ENCODE results near the gene DNAJC11.
A peak's percentile ranks its signal among the peaks of the same experiment; 100 is the strongest.
"Not testable (repeated sequence)": the region's sequence is repeated elsewhere in the genome, so short reads cannot be mapped to it uniquely, and the experiment has no call there.

DNAJC11 gene

DNA sequence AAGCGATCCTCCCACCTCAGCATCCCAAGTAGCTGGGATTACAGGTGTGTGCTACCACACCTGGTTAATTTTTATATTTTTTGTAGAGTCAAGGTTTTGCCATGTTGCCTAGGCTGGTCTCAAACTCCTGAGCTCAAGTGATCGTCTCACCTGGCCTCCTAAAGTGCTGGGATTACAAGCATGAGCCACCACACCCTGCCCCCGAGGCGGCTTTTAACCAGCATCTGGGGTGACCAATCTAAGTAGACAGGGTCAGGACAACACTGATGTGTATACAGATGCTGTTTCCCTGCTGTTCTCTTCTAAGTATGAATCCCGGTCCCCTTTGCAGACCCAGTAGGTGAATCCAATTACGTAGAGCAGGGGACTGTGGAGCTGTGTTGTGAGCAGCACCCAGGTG lies 53.1 kb downstream of the DNAJC11 start:
- Histone ChIP-seq H3K4me1 (ENCODE audit: control insufficient read depth, insufficient read depth, low read depth, low read length) (peaks cover 14% of the 10 kb centered on the region), H3K36me3 (ENCODE audit: control insufficient read depth in 1 of 2, insufficient read depth in 2 of 2, low read depth in 1 of 2, low read length in 2 of 2) (peaks cover 56 to 65% of the 10 kb centered on the region in 2 experiments), H2AFZ (ENCODE audit: low read depth, low read length) (no peak overlapping the region), H2AK5ac (ENCODE audit: low read length, severe bottlenecking) (no peak overlapping the region), H3K9ac (ENCODE audit: low read length) (no peak overlapping the region), H2BK120ac (ENCODE audit: low read depth, low read length) (no peak overlapping the region), H3K27ac (ENCODE audit: low read length, poor library complexity, severe bottlenecking) (no peak overlapping the region), H3K23ac (ENCODE audit: low read length in 2 of 2) (no peak overlapping the region), H3K27me3 (ENCODE audit: control insufficient read depth in 1 of 2, insufficient read depth in 1 of 2, low read length in 2 of 2) (no peaks in the 10 kb centered on the region), H2BK12ac (ENCODE audit: low read length in 2 of 2) (no peak overlapping the region), H4K8ac (ENCODE audit: low read length) (no peak overlapping the region), H3K79me1 (replicated peaks; ENCODE audit: low read length, poor library complexity, severe bottlenecking) (peaks cover 10% of the 10 kb centered on the region), H4K91ac (ENCODE audit: low read length) (no peak overlapping the region), H3K9me3 (ENCODE audit: control insufficient read depth, low read length) (no peaks in the 10 kb centered on the region), H3K18ac (ENCODE audit: low read depth in 1 of 2, low read length in 2 of 2) (no peak overlapping the region), H2BK15ac (ENCODE audit: low read depth, poor library complexity, severe bottlenecking) (no peak overlapping the region), H3K14ac (ENCODE audit: low read length in 2 of 2) (no peak overlapping the region), H3K4me2 (ENCODE audit: low read length, poor library complexity, severe bottlenecking) (no peak overlapping the region), H2BK5ac (ENCODE audit: low read depth, low read length, poor library complexity, severe bottlenecking) (no peak overlapping the region), H3K4me3 (ENCODE audit: insufficient read depth in 1 of 2, low read depth in 1 of 2, low read length in 2 of 2) (no peak overlapping the region), H3K4ac (ENCODE audit: low read depth in 1 of 2, low read length in 2 of 2) (no peak overlapping the region)
- WGBS, result 96% methylated on average over 5 of the region's 6 CpGs
- no peak for DNase-seq

DNA sequence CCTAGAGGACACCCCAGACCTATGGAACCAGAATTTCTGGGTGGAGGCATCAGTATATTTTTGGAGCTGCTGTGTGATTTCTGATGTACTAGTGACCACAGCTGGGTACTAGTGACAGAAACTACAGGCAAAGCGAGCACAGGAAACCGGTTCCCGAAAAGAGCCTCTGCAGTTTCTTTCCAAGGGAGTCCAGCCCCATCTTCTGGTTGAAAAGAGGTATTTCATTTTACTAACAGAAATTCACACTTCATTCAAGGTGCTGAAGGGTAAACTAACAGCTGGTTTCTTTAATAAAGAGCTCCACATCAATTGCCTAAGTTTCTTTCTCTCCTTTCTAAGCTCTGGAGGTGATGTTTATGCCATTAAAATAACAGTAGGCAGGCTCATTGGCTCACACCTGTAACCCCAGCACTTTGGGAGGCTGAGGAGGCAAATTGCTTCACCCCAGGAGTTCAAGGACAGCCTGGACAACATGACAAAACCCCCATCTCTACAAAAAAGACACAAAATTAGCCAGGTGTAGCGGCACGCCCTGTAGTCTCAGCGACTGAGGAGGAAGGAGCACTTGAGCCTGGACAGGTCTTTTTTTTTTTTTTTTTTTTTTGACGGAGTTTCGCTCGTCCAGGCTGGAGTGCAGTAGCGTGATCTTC lies 55.0 kb downstream of the DNAJC11 start:
- H2AK5ac ChIP-seq (ENCODE audit: low read length, severe bottlenecking), result no peak overlapping the region
- H3K18ac ChIP-seq (ENCODE audit: low read depth in 1 of 2, low read length in 2 of 2), result no peak overlapping the region
- H2AFZ ChIP-seq (ENCODE audit: low read depth, low read length), result no peak overlapping the region
- no peak overlapping the region for H3K14ac ChIP-seq (ENCODE audit: low read length in 2 of 2)
- no peak overlapping the region for H2BK120ac ChIP-seq (ENCODE audit: low read depth, low read length)
- peak; percentile 67 for DNase-seq
- H4K8ac ChIP-seq (ENCODE audit: low read length), result no peak overlapping the region
- H2BK5ac ChIP-seq (ENCODE audit: low read depth, low read length, poor library complexity, severe bottlenecking), result no peak overlapping the region
- no peak overlapping the region for H3K4me3 ChIP-seq (ENCODE audit: insufficient read depth in 1 of 2, low read depth in 1 of 2, low read length in 2 of 2)
- no peaks in the 10 kb centered on the region for H3K9me3 ChIP-seq (ENCODE audit: control insufficient read depth, low read length)
- H3K23ac ChIP-seq (ENCODE audit: low read length in 2 of 2), result no peak overlapping the region
- H3K27ac ChIP-seq (ENCODE audit: low read length, poor library complexity, severe bottlenecking), result no peak overlapping the region
- H3K4ac ChIP-seq (ENCODE audit: low read depth in 1 of 2, low read length in 2 of 2), result no peak overlapping the region
- no peaks in the 10 kb centered on the region for H3K27me3 ChIP-seq (ENCODE audit: control insufficient read depth in 1 of 2, insufficient read depth in 1 of 2, low read length in 2 of 2)
- no peak overlapping the region for H3K9ac ChIP-seq (ENCODE audit: low read length)
- peaks cover 55 to 70% of the 10 kb centered on the region in 2 experiments for H3K36me3 ChIP-seq (ENCODE audit: control insufficient read depth in 1 of 2, insufficient read depth in 2 of 2, low read depth in 1 of 2, low read length in 2 of 2)
- no peak overlapping the region for H4K91ac ChIP-seq (ENCODE audit: low read length)
- H3K4me2 ChIP-seq (ENCODE audit: low read length, poor library complexity, severe bottlenecking), result no peak overlapping the region
- H2BK12ac ChIP-seq (ENCODE audit: low read length in 2 of 2), result no peak overlapping the region
- H3K4me1 ChIP-seq (ENCODE audit: control insufficient read depth, insufficient read depth, low read depth, low read length), result peaks cover 5% of the 10 kb centered on the region
- H3K79me1 ChIP-seq (replicated peaks; ENCODE audit: low read length, poor library complexity, severe bottlenecking), result peaks cover 10% of the 10 kb centered on the region
- H2BK15ac ChIP-seq (ENCODE audit: low read depth, poor library complexity, severe bottlenecking), result no peak overlapping the region
- 60% methylated on average over 6 of the region's 10 CpGs for whole genome bisulfite sequencing

DNA sequence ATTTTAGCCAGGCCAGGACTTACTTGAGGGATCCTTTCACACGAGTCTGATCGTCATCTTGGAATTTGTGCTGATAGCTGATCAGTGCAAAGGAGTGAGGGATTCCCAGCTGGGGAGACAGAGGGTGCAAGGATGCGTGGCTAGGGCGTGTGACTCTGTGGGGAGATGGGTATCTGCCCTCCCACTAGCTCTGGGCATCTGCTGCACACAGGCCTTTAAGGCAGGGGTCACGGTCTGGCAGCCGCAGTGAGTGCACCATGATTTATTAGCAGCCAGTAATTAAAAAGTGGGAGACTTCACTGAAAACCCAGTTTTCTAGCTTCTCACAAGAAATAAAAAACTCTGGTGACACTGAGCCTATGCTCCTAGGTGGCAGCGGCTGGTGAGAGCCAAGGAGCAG lies 56.6 kb downstream of the DNAJC11 start:
- Histone ChIP-seq H2BK15ac (ENCODE audit: low read depth, poor library complexity, severe bottlenecking) (no peak overlapping the region), H3K9me3 (ENCODE audit: control insufficient read depth, low read length) (no peaks in the 10 kb centered on the region), H2BK120ac (ENCODE audit: low read depth, low read length) (no peak overlapping the region), H3K4me3 (ENCODE audit: insufficient read depth in 1 of 2, low read depth in 1 of 2, low read length in 2 of 2) (no peak overlapping the region), H3K4me2 (ENCODE audit: low read length, poor library complexity, severe bottlenecking) (no peak overlapping the region), H3K4ac (ENCODE audit: low read depth in 1 of 2, low read length in 2 of 2) (no peak overlapping the region), H3K4me1 (ENCODE audit: control insufficient read depth, insufficient read depth, low read depth, low read length) (peaks cover 5% of the 10 kb centered on the region), H3K14ac (ENCODE audit: low read length in 2 of 2) (no peak overlapping the region), H3K27me3 (ENCODE audit: control insufficient read depth in 1 of 2, insufficient read depth in 1 of 2, low read length in 2 of 2) (no peaks in the 10 kb centered on the region), H3K36me3 (ENCODE audit: control insufficient read depth in 1 of 2, insufficient read depth in 2 of 2, low read depth in 1 of 2, low read length in 2 of 2) (peaks cover 56 to 64% of the 10 kb centered on the region in 2 experiments), H3K23ac (ENCODE audit: low read length in 2 of 2) (no peak overlapping the region), H4K8ac (ENCODE audit: low read length) (no peak overlapping the region), H2BK5ac (ENCODE audit: low read depth, low read length, poor library complexity, severe bottlenecking) (no peak overlapping the region), H4K91ac (ENCODE audit: low read length) (no peak overlapping the region), H3K27ac (ENCODE audit: low read length, poor library complexity, severe bottlenecking) (no peak overlapping the region), H2AFZ (ENCODE audit: low read depth, low read length) (no peak overlapping the region), H3K79me1 (replicated peaks; ENCODE audit: low read length, poor library complexity, severe bottlenecking) (peaks cover 7% of the 10 kb centered on the region), H2AK5ac (ENCODE audit: low read length, severe bottlenecking) (no peak overlapping the region), H2BK12ac (ENCODE audit: low read length in 2 of 2) (no peak overlapping the region), H3K18ac (ENCODE audit: low read depth in 1 of 2, low read length in 2 of 2) (no peak overlapping the region), H3K9ac (ENCODE audit: low read length) (no peak overlapping the region)
- 98% methylated on average over 7 of the region's 7 CpGs for WGBS
- DNase-seq, result no peak

- H3K18ac ChIP-seq (ENCODE audit: low read depth in 1 of 2, low read length in 2 of 2); H2BK120ac ChIP-seq (ENCODE audit: low read depth, low read length); H3K27me3 ChIP-seq (ENCODE audit: control insufficient read depth in 1 of 2, insufficient read depth in 1 of 2, low read length in 2 of 2); H3K4me2 ChIP-seq (ENCODE audit: low read length, poor library complexity, severe bottlenecking); H2BK15ac ChIP-seq (ENCODE audit: low read depth, poor library complexity, severe bottlenecking); H3K14ac ChIP-seq (ENCODE audit: low read length in 2 of 2); H3K9ac ChIP-seq (ENCODE audit: low read length); DNase-seq; H3K79me1 ChIP-seq (replicated peaks; ENCODE audit: low read length, poor library complexity, severe bottlenecking); H2AK5ac ChIP-seq (ENCODE audit: low read length, severe bottlenecking); H2BK12ac ChIP-seq (ENCODE audit: low read length in 2 of 2); H4K8ac ChIP-seq (ENCODE audit: low read length); H3K4me3 ChIP-seq (ENCODE audit: insufficient read depth in 1 of 2, low read depth in 1 of 2, low read length in 2 of 2); H3K9me3 ChIP-seq (ENCODE audit: control insufficient read depth, low read length); H2BK5ac ChIP-seq (ENCODE audit: low read depth, low read length, poor library complexity, severe bottlenecking); H3K4me1 ChIP-seq (ENCODE audit: control insufficient read depth, insufficient read depth, low read depth, low read length); H2AFZ ChIP-seq (ENCODE audit: low read depth, low read length); H4K91ac ChIP-seq (ENCODE audit: low read length); H3K27ac ChIP-seq (ENCODE audit: low read length, poor library complexity, severe bottlenecking); H3K4ac ChIP-seq (ENCODE audit: low read depth in 1 of 2, low read length in 2 of 2); H3K23ac ChIP-seq (ENCODE audit: low read length in 2 of 2): not testable (repeated sequence)
- peaks cover 74 to 81% of the 10 kb centered on the region in 2 experiments for H3K36me3 ChIP-seq (ENCODE audit: control insufficient read depth in 1 of 2, insufficient read depth in 2 of 2, low read depth in 1 of 2, low read length in 2 of 2)
- 100% methylated on average over 2 of the region's 3 CpGs for WGBS
Measured at GRCh38 chr1:6640867-6641266, 60.7 kb downstream of the DNAJC11 start.
